ENCODE results near the gene CPS1.

Gene CPS1

DNA sequence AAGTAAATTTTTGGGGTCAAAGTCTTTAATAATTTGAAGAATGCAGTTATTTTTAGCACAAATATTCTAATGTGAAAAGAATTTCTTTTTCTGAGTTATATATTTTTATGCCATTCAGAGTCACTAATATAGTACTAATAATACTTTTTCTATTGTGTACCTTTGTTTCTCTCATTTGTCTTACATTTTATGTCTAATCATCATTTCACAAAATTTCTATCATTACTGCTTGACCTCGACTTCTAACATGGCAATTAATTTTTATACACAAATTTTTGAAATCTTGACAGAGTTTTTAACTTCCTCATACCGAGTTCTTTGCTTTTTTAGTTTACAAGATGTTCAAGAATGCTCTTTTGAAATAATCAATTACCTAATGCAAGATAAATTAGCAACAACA lies 8.4 kb upstream of the CPS1 start:
- DNase-seq, result no peak

GRCh38 chr2:210548878-210549384 lies 7.5 kb upstream of the CPS1 start:
- no peak for DNase-seq

- DNase-seq, result no peak
These were observed 5.4 kb upstream of the CPS1 start for GRCh38 chr2:210551001-210551400.

DNA sequence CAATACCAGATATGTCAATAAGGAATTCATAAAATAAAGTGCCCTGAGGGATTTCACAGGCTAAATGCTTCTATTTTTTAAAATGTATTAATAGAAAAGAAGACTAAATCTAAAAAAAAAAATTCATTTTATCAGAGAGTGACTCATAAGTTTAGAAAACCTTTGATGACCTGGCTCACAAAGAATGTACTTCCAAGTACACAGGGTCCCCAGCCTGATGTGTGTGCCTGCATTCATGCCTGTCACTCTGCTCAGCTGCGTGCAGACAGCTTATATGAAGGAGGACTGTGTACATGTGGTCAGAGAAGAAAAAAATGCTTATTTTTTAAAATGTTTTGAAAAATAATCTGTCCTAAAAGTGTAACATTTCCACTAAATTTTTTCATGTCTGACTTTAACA lies 3.0 kb upstream of the CPS1 start:
- no peak for DNase-seq

- no peak for DNase-seq
These were observed 844 bp upstream of the CPS1 start for GRCh38 chr2:210555555-210555954.

DNA sequence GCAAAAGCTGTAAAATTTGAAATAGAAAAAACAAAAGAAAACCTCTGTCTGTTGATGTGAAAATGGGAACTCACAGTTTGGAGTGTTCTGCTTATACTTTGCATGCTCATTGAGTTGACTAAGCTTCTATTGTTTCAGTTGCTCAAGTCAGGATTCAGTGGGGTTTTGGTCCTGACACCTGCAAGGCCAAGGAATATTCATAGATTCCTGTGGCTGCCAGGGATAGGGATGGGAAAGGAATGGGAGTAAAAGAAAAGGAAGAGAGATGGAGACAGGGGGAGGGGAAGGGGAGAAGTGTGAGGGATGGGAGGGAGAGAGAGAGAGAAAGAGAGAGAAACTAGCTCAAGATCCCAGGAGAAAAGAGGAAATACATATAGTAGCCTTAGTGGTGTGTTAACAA lies 1.3 kb downstream of the CPS1 start:
- no peak for DNase-seq

- DNase-seq, result no peak
These were observed 2.3 kb downstream of the CPS1 start for GRCh38 chr2:210558708-210559107.

DNA sequence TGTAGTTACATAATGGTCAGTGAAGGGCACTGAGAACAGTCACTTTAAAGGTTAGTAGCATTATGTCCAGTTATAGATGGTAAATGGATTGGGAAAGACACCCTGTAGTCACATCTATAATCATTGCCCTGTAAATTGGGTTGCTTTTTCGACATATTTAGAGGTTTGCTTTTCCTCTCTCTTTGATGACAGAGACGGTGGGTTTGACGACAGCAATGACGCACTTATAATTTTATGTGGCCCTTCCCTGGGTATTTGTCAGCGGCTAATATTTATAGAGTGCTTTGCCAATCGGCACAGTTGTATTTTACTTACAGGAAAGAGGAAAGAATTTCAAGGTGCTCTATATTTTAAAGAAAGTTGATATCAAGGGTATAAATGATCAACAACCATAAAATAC lies 2.8 kb downstream of the CPS1 start:
- no peak for DNase-seq

- no peak for DNase-seq
These were observed 5.1 kb downstream of the CPS1 start for GRCh38 chr2:210561475-210561874.

DNA sequence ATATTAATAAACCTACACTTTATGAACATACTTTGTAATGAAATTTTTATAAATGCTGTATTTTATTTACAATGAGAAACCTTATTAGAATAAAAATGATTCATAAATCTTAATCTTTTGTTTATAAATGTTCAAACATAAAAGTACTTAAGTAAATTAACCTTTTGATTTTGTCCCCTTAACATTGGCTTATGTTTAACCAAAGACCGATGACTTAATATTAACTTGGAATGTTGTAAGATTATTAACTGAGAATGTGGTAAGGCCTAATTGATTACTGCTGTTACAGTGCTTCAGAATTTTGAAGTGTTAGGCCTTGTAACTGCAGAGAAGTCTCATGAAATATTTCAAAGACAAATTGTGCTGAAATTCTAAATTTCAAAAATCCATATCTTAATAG lies 5.7 kb downstream of the CPS1 start:
- DNase-seq, result no peak

- DNase-seq, result no peak
These were observed 6.2 kb downstream of the CPS1 start for GRCh38 chr2:210562502-210563080.

DNA sequence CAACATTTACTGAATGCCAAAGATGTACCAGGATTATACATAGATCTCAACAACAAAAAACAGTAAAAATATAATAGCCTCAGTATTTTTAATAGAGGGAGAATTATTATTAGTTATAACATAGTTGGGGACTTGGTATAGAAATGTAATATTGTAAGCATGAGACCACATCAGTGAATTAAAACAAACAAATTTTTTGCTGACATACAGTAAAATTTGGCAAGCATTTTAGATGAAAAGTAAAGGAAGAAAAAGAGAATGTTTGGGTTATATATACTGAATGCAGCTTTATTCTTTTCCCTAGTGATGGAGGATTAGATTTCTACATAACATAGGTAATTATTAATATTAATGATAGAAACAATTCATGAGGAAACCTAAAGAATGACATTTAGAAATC lies 10.9 kb downstream of the CPS1 start:
- no peak for DNase-seq

DNA sequence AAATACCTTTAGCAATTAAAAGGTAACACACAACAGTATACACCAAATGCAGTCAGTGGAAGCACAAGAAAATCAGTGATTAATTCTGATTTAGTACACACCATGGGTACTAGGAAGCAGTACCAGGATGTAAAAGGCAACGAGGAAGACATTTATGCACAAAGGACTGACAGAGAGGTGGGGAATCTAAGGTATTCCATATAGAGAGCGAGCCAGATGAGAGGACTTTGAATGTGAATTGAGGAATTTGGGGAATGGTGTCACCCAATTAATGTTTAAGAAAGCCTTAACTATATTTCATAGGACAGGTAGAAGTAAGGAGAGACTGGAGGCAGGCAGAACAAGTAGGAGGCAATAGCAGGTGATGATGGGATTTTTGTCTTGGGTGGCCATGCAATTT lies 11.7 kb downstream of the CPS1 start:
- no peak for DNase-seq

- no peak for DNase-seq
These were observed 21.1 kb downstream of the CPS1 start for GRCh38 chr2:210577263-210578071.

- no peak for DNase-seq
These were observed 28.4 kb downstream of the CPS1 start for GRCh38 chr2:210584834-210585233.

GRCh38 chr2:210586381-210586780 lies 30.0 kb downstream of the CPS1 start:
- DNase-seq, result no peak

DNA sequence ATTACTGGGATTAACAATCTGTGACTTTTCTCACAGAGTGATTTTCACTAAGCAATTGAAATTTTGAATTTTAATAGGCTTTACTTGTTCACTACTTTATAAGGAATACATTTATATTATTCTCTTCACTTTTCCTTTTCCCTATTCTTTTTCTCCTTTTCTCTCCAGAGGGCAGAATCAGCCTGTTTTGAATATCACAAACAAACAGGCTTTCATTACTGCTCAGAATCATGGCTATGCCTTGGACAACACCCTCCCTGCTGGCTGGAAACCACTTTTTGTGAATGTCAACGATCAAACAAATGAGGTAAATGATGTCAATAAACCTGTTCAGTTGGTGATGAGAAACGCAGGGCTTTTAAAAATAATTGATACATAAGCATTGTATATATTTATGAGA lies 35.3 kb downstream of the CPS1 start:
- no peak for DNase-seq

GRCh38 chr2:210592726-210593125 lies 36.3 kb downstream of the CPS1 start:
- no peak for DNase-seq

- no peak for DNase-seq
These were observed 36.8 kb downstream of the CPS1 start for GRCh38 chr2:210593166-210593565.

DNA sequence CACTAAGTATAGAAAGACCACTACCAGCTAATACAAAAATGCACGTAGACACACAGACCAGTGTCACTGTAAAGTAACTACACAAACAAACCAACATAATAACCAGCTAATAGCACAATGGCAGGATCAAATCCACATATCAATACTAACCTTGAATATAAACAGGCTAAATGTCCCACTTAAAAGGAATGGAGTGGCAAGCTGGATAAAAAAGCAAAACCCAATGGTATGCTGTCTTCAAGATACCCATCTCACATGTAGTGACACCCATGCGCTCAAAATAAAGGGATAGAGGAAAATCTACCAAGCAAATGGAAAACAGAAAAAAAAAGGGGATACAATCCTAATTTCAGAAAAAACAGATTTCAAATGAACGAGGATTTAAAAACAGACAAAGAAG lies 41.8 kb downstream of the CPS1 start:
- DNase-seq, result no peak

DNA sequence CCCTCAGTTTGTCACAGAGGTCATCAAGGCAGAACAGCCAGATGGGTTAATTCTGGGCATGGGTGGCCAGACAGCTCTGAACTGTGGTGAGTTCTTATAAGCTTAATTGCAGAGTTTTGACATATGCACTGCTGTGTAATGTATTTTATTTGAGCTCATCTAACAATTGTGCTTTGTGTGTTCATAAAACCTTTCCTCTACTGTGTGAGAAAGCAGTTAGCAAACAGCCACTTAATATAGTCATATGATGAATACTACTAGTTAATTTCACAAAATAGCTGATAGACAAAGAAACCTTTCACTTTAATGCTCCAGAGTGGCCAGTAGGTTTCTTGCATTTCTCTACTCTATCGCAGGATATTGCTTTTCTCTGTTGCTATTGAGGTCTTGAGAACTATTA lies 43.1 kb downstream of the CPS1 start:
- DNase-seq, result no peak

- no peak for DNase-seq
These were observed 48.3 kb downstream of the CPS1 start for GRCh38 chr2:210604666-210605065.

DNA sequence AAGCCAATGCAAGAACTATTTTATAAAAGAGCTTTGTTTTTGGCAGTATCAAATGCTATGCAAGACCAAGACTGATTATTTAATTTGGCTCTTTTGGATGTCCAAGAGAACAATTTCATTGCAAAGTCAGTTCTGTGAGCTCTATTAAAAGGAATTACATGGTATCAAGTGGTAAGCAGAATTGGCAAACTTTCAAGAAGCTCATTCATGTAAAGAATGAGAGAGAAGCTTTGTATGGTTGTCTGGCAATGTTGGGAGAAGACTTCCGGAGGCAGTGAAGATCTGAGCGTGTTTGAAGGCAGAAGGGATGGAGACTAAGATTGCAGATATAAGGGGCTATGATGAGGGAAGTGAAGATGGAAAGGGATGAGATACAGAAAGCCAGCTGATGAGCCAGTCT lies 49.6 kb downstream of the CPS1 start:
- no peak for DNase-seq

- no peak for DNase-seq
These were observed 55.1 kb downstream of the CPS1 start for GRCh38 chr2:210611466-210611865.

DNA sequence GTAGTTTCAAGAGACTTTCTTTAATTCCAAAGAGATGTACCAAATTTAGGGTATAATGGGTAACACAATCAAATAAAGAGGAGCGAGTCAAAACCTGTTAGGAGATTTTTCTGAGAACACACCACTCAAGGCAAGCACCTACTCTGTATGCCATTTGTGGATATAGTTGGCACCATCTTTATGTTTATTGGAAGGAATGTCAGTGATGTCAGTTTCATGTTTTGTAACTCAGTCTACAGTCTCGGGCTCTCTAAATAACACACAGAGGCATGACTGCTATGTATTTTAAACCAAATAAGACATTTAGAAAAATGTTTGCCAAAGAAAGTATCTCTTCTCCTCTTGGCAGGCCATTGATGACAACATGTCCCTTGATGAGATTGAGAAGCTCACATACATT lies 59.7 kb downstream of the CPS1 start:
- DNase-seq, result no peak
